Fibroblast of peridontal ligament (primary cell): ENCODE data around the gene CMIP.
A peak's percentile ranks its signal among the peaks of the same experiment; 100 is the strongest.

Source experiments
- DNase-seq: peaks from one replicate; pipeline ENCODE4 v3.0.0-alpha.2; 2010; ENCODE audit errors: extremely low read depth

CMIP gene

GRCh38 chr16:81585785-81586184 is 141.2 kb downstream of the CMIP start:
- no peak for DNase-seq

DNA sequence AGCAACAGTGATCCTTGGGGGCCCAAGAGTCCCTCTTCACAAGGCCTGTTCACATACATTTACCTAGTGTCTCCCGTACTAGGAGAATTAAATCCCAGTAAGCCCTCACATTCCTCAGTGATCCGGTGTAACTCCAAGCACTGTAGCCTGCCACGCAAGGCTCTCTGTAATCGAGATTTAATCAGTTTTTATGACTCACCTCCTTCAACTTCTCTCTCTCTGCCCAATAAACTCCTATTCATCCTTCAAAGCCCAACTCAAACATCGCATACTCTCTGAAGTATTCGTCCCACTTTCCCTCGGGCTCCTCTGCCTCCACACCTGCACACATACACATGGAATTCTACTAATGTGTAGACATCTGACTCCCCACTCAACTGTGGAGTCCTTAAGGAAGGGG is 141.8 kb downstream of the CMIP start:
- no peak for DNase-seq

DNA sequence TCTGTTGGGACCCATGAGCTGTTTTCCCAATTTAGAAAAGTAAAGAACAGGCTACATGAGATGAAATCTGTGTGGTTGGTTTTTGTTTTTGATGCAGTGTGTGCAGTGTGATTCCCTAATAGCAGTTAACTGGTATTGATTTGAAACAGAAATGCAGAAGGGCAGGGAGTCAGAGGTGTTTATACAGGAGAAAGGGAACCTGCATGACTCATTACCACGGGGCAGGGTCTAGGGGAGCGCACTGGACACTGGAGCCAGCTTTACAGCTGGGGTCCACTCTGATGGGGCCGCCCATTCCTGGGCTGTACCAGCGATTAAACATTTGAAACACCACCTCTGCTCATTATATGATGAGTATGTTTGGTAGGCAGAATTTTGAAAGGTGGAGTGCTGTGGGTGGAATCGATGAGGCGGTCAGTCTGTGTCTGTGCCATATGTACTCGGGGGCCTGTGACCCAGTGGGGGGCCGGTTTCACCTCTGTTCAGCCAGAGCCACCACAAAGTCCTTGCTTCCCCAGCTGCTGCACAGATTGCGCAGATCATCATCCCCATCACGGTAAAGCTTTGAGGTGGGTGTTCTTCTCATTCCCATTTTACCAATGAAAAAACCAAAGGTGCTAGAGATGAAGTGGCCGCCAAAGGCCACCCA is 142.5 kb downstream of the CMIP start:
- DNase-seq = no peak

DNA sequence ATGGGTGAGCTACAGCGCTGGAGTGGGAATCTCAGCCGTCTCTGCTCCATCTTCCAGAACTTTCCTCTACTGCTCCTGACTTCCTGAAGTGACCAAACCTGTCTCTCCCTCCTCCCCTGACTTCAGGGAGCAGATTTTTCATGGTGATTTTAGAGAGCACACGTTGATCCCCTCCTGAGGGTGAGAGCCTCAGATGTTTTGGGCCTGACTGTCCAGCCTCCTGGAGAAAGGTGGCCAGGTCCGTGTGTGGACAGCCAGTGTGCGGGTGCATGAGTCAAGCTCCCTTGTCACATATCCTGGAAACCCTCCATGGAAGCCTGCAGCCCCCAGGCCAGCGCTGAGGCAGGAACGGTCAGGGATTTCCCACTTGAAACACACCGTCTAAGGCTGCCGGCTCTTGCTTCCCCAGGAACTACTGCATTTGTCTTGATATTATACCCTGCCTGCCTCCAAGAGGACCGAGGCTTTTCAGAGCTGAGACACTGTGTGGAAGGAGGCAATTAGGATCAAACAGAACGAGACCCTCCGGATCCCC is 143.1 kb downstream of the CMIP start:
- DNase-seq = no peak

DNA sequence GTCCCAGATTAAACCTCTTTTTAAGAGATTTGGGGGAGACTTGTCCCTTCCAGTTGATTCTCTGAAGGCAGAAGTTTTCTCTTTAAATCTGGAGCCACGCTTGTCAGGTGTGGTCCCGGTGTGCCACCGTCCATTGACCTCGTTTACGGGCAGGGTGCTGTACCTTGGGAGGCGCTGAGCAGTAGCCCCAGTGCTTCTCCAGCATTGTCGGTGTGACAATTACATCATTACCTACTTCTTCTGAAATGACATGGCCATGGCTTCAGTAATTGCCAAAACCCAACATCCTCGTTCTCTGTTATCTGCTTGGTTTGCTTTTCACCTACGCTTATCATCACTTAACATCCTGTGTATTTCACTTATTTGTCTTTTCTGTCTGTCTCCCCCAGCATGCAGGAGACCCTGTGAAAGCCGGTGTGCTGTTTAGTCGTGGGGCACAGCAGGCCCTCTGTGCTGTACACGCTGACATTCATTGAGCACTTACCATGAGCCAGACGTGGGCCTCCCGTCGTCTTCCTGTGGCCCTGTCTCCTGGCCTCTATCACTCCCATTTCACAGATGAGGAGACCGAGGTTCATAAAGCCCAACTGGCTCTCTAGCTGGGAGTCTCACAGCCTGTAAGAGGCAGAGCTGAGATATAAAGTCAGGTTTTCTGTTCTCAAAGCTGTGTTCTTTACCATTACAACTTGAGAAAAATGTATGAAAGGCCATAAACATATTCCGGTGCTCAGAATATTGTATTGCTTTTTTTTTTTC is 143.9 kb downstream of the CMIP start:
- DNase-seq = no peak

GRCh38 chr16:81589975-81590650 is 145.5 kb downstream of the CMIP start:
- no peak for DNase-seq

DNA sequence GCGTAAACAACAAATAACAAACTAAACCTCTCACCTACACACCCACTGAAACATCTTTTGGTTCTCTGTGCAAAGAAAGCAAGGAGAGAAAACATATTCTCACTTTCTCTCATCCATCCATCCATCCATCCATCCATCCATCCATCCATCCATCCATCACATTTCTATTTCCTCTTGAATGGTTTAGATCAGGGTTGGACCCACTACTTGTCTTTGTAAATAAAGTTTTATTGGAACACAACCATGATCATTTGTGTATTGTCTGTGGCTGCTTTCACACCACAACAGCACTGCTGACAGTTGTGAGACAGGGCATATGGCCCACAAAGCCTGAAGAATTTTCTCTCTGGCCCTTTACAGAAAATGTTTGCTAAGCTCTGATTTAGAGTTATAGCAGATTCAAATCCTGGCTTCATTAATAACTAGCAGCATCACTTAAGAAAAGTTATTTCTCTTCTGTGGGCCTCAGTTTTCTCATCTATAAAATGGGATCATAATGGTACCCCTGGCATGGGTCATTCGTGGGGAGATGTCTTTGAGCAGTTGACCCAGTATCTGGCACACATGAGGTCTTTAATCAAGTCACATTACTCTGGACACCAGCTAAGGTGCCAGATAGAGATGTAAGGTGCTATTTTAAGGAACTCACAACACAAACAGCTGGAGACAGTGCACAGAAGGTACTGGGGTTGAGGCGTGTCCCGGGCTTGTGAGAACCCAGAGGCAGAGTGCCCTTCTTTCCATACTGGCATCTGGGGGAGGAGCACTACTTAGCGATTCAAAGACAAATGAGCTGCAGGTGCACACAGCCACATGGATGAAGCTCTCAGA is 146.3 kb downstream of the CMIP start:
- no peak for DNase-seq

GRCh38 chr16:81591545-81591870 is 146.9 kb downstream of the CMIP start:
- no peak for DNase-seq

- DNase-seq = no peak
Measured at GRCh38 chr16:81592353-81592866, 147.8 kb downstream of the CMIP start.

- DNase-seq = no peak
Measured at GRCh38 chr16:81593481-81593880, 148.9 kb downstream of the CMIP start.

DNA sequence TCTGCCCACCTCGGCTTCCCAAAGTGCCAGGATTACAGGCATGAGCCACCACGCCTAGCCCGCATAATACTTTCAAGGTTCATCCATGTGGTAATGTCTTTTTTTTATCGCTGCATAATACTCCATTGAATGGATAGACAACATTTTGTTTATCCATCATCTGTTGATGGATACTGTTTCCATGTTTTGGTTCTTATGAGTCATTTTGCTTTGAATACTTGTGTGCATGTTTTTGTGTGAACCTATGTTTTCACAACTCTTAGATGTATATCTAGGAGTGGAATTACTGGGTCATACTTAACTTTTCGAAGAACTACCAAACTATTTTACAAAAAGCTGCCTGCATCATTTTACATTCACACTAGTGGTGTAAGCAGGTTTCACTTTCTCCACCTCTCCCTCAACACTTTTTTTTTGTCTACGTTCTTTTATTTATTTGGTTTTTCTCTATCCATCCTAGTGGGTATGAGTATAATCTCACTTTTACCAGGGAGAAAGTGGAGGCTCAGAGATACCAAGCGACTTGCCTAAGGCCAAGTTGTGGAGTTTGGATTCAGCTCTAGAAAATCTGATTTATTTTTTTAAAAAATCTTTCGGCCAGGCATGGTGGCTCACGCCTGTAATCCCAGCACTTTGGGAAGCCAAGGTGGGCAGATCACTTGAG is 151.2 kb downstream of the CMIP start:
- no peak for DNase-seq

GRCh38 chr16:81597079-81597658 is 152.6 kb downstream of the CMIP start:
- no peak for DNase-seq

DNA sequence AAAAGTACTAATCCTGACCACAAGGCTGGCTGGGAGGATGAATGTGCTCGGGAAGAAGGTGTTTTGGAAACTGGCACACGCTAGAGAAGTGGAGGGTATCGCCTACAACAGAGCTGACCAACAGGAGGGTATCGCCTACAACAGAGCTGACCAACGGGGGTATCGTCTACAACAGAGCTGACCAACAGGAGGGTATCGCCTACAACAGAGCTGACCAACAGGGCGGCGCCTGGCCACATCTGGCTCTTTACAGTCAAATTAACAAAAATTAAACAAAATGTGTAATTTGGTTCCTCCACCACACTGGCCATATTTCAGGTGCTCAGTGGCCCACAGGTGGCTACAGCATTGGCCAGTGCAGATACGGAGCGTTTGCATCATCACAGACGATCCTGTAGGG is 153.5 kb downstream of the CMIP start:
- DNase-seq = no peak

DNA sequence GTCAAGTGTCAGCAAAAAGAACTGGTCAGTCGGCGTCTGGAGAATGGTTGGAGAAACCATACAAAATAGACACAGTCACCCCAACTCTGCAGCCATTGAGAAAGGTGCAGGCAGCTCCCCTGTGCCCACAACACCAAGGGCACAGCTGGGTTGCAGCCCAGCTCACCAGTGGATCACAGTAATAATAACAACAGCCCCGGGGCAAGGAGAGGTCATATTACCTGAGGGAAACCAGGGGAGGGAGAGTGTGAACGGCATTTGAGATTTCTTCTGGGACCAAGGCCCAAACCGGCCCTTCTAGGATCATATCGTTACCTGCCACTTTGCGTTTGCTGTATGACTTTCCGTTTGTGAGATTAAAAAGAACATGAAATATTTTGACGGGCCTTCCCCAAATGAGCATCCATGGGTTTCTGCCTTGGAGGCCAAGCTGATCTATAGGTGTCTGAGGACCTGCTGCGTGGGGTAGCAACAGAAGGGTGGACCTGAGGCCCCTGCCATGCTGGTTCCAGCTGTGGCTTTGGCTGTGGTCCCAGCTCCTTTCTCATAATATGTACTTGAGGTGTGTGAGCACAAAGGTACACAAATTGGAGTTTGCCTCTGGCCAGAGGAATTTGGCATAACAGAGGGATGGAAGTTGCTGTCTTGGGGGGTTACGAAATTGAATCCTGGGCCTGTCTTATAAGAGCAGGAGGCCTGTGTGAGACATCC is 154.6 kb downstream of the CMIP start:
- DNase-seq = no peak

DNA sequence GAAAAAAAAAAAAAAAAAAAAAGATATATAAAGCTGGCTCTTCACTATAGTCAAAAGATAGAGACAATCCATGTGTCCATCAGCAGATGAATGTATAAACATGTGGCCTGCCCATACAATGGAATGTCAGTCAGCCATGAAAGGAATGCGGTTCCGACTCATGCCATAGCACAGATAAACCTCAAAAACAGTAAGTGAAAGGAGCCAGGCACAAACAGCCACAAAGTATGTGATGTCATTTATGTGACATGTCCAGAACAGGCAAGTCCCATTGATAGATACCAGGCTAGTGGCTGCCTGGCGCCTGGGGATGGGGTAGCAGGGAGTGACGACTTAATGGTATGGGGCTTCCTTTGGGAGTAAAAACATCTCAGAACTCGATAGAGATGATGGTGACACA is 155.7 kb downstream of the CMIP start:
- peak; percentile 51 for DNase-seq

DNA sequence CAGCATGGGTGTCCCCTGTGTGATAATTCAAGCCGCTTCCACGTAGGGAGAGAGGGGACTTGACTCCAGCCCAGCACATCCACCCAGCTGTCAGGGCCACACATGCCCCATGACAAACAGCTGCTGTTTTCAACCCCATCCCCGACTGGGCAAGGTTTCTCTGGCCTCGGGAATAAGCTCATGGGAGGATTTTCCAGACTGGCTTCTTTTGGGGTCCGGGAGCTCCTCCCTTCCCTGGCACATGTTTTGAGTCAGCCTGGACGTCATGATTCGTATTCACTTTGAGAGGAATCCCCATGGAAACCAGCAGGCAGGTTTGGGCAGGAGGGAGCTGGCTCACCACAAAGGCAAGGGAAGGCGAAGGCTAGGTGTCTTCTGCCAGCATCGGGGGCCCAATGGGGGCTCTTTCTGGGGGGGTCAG is 156.4 kb downstream of the CMIP start:
- DNase-seq = peak; percentile 62

- peak; percentile 51 for DNase-seq
Measured at GRCh38 chr16:81601601-81602255, 157.1 kb downstream of the CMIP start.

GRCh38 chr16:81602256-81602776 is 157.7 kb downstream of the CMIP start:
- DNase-seq = no peak

- DNase-seq = no peak
Measured at GRCh38 chr16:81602792-81603191, 158.2 kb downstream of the CMIP start.
